ENCODE measurements around the gene CYP4A22. TPM values are rescaled to one million over a fixed set of nuclear protein-coding genes. Genes with fewer than 3 reads are reported as not detected.

Gene CYP4A22
- total RNA-seq, 3 donors from 2014 or later (not counting 1 experiment from before 2014, with no cell fraction given) = not detected

GRCh38 chr1:47179017-47179987 lies 42.1 kb downstream of the CYP4A22 start:
- ATAC-seq (peak; percentile 73 to 90 (median 83)), DNase-seq (peak; percentile 63 to 78)
- intact Hi-C loops (cut with micrococcal nuclease) = no loop called here
- no peak overlapping the region for H3K27ac ChIP-seq (ENCODE audit: low read length)
- Mint-ChIP-seq H3K36me3 (no peaks in the 10 kb centered on the region), H3K27ac (peak overlapping the region; percentile 70 to 84), H3K27me3 (ENCODE audit: low read depth in 2 of 2) (peaks cover 28 to 44% of the 10 kb centered on the region in 2 donors), H3K9me3 (no peaks in the 10 kb centered on the region), H3K4me3 (peak overlapping the region; percentile 93), H3K4me1 (peaks cover 16 to 22% of the 10 kb centered on the region in 2 donors)
- H3K4me1 ChIP-seq (ENCODE audit: control insufficient read depth, insufficient read depth, low read length) = peaks cover 9% of the 10 kb centered on the region
- no peaks in the 10 kb centered on the region for H3K36me3 ChIP-seq (ENCODE audit: control insufficient read depth, insufficient read depth, low read length)
- no peaks in the 10 kb centered on the region for H3K9me3 ChIP-seq (ENCODE audit: control insufficient read depth, insufficient read depth, low read length)
- H3K4me3 ChIP-seq (ENCODE audit: low read length) = peak overlapping the region; percentile 8
- H3K27me3 ChIP-seq (ENCODE audit: control insufficient read depth, insufficient read depth, low read length) = peaks cover 5% of the 10 kb centered on the region
- 10% methylated on average over 30 of the region's 30 CpGs for WGBS (ENCODE audit: insufficient coverage)
- TF ChIP-seq CTCF (IDR thresholded peaks at IDR 0.05) = peak; percentile 76

DNA sequence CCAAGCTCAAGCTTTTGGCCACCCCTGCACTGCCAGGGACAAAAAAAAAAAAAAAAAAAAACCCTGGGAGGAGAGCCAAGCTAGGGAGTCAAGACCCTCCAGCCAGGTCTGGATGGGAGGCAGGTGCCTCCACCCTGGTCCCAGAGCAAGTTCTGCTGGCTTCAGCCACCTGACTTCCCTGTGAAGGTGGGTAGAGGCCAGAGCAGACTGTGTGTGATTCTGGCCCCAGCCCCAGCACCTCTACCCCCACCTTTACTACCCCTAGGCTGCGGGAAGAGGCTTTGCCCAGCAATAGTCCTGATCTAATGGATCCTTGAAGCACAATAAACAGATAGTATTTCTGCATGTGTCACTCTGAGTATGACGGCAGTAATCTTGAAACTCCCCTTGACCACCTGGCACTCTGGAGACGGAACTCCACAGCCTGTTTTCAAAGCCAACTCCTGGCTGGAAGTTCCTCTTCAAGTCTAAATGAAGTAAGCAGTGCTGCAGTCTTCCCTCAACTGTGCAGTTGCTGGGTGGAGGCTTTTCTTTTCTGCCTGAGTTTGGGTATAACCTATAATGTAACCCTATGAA lies 42.8 kb downstream of the CYP4A22 start:
- no peaks in the 10 kb centered on the region for H3K9me3 ChIP-seq (ENCODE audit: control insufficient read depth, insufficient read depth, low read length)
- Mint-ChIP-seq H3K4me3 (peak overlapping the region; percentile 47), H3K36me3 (no peaks in the 10 kb centered on the region), H3K27me3 (ENCODE audit: low read depth in 2 of 2) (peaks cover 26 to 40% of the 10 kb centered on the region in 2 donors), H3K4me1 (peaks cover 16 to 21% of the 10 kb centered on the region in 2 donors), H3K9me3 (no peaks in the 10 kb centered on the region), H3K27ac (no peak overlapping the region)
- H3K4me3 ChIP-seq (ENCODE audit: low read length) = no peak overlapping the region
- no peaks in the 10 kb centered on the region for H3K36me3 ChIP-seq (ENCODE audit: control insufficient read depth, insufficient read depth, low read length)
- DNase-seq (no peak), ATAC-seq (no peak)
- no peak overlapping the region for H3K27ac ChIP-seq (ENCODE audit: low read length)
- H3K27me3 ChIP-seq (ENCODE audit: control insufficient read depth, insufficient read depth, low read length) = peaks cover 5% of the 10 kb centered on the region
- peaks cover 9% of the 10 kb centered on the region for H3K4me1 ChIP-seq (ENCODE audit: control insufficient read depth, insufficient read depth, low read length)
- TF ChIP-seq CTCF (IDR thresholded peaks at IDR 0.05) = no peak
- intact Hi-C loops (cut with micrococcal nuclease) = no loop called here
- WGBS (ENCODE audit: insufficient coverage) = 80% methylated on average over 3 of the region's 3 CpGs

- H3K36me3 ChIP-seq (ENCODE audit: control insufficient read depth, insufficient read depth, low read length) = no peaks in the 10 kb centered on the region
- no peak for ATAC-seq
- Mint-ChIP-seq H3K4me1 (peaks cover 13 to 15% of the 10 kb centered on the region in 2 donors), H3K36me3 (no peaks in the 10 kb centered on the region), H3K27me3 (ENCODE audit: low read depth in 2 of 2) (peaks cover 26 to 37% of the 10 kb centered on the region in 2 donors), H3K9me3 (no peaks in the 10 kb centered on the region), H3K4me3 (no peak overlapping the region), H3K27ac (no peak overlapping the region)
- H3K27ac ChIP-seq (ENCODE audit: low read length) = no peak overlapping the region
- 48% methylated on average over 3 of the region's 3 CpGs for WGBS (ENCODE audit: insufficient coverage)
- peaks cover 9% of the 10 kb centered on the region for H3K4me1 ChIP-seq (ENCODE audit: control insufficient read depth, insufficient read depth, low read length)
- TF ChIP-seq CTCF (IDR thresholded peaks at IDR 0.05) = no peak
- peaks cover 5% of the 10 kb centered on the region for H3K27me3 ChIP-seq (ENCODE audit: control insufficient read depth, insufficient read depth, low read length)
- intact Hi-C loops (cut with micrococcal nuclease) = no loop called here
- H3K9me3 ChIP-seq (ENCODE audit: control insufficient read depth, insufficient read depth, low read length) = no peaks in the 10 kb centered on the region
- no peak overlapping the region for H3K4me3 ChIP-seq (ENCODE audit: low read length)
- DNase-seq = no peak
These were observed 43.4 kb downstream of the CYP4A22 start for GRCh38 chr1:47180603-47181094.
